Effector memory CD4-positive, alpha-beta T cell (primary cell): ENCODE measurements around the gene ATP13A4.

Experiments
- DNase-seq, 3 donors: peaks; one replicate each; pipeline ENCODE4 v3.0.0-alpha.2; 2020
- H3K27ac ChIP-seq: 2 replicates; pipeline ENCODE4 v1.7.0; 2013; ENCODE audit warnings: mild to moderate bottlenecking, low read length, moderate library complexity; ENCODE audit not compliant: insufficient read depth, poor library complexity, severe bottlenecking
- H3K27me3 ChIP-seq: replicated peaks from 2 replicates; pipeline ENCODE4 v1.7.0; 2013; ENCODE audit warnings: mild to moderate bottlenecking, low read length; ENCODE audit not compliant: insufficient read depth, control insufficient read depth, poor library complexity, severe bottlenecking
- H3K36me3 ChIP-seq: 2 replicates; pipeline ENCODE4 v1.7.0; 2013; ENCODE audit warnings: mild to moderate bottlenecking, low read length, moderate library complexity; ENCODE audit not compliant: control insufficient read depth, insufficient read depth
- H3K4me1 ChIP-seq: 2 replicates; pipeline ENCODE4 v1.7.0; 2013; ENCODE audit warnings: low read length, mild to moderate bottlenecking; ENCODE audit not compliant: control insufficient read depth, insufficient read depth, poor library complexity, severe bottlenecking
- H3K4me3 ChIP-seq: 2 replicates; pipeline ENCODE4 v1.7.0; 2013; ENCODE audit warnings: low read length, low read depth, mild to moderate bottlenecking; ENCODE audit not compliant: insufficient read depth, poor library complexity, severe bottlenecking
- H3K9me3 ChIP-seq: 2 replicates; pipeline ENCODE4 v1.7.0; 2013; ENCODE audit warnings: mild to moderate bottlenecking, low read length, moderate library complexity; ENCODE audit not compliant: control insufficient read depth
- total RNA-seq, 3 donors: gene quantifications; one replicate each; lab custom pipeline; 2026; lab: John Stamatoyannopoulos, UW

The ATP13A4 gene
- total RNA-seq: 1.0 to 5.0 (median 4.3) reads per million in 3 donors

DNA sequence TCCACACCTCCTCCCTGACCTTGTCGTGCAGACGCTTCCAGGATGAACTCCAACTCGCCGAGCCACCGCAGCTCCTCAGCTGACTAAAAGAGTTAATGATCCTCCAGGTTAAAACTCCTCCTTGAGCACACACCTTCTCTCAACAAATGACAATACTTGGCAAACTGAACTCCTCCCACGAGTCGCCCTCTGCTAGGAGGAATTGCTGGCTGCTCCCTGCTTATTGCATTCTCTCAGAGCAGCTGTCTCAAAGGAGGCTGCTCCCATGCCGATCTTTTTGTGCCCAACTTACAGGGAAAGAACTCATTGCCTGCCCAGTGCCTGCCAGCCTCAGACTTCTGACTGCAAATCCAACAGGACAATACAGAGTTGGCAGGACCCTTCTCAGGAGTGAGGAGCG lies at the start of gene ATP13A4:
ATP13A4 (minus strand) TSS at position 85 of the 400 bp plus-strand sequence. CDS start 96 bp downstream, outside the sequence.
- H3K27me3 ChIP-seq: no peaks in the 10 kb centered on the region
- no peaks in the 10 kb centered on the region for H3K4me1 ChIP-seq
- H3K9me3 ChIP-seq: no peaks in the 10 kb centered on the region
- H3K36me3 ChIP-seq: no peaks in the 10 kb centered on the region
- H3K27ac ChIP-seq: no peak within 1 kb of the TSS
- no peak within 1 kb of the TSS for H3K4me3 ChIP-seq
- DNase-seq: no peak

GRCh38 chr3:193599393-193599792 lies 44.7 kb upstream of the ATP13A4 start:
- Histone ChIP-seq H3K27me3 (no peaks in the 10 kb centered on the region), H3K4me3 (no peak overlapping the region), H3K4me1 (peaks cover 6% of the 10 kb centered on the region), H3K9me3 (no peaks in the 10 kb centered on the region), H3K27ac (no peak overlapping the region), H3K36me3 (peaks cover 10% of the 10 kb centered on the region)
- DNase-seq: no peak

GRCh38 chr3:193598202-193598601 lies 43.5 kb upstream of the ATP13A4 start:
- no peak overlapping the region for H3K27ac ChIP-seq
- H3K36me3 ChIP-seq: peaks cover 10% of the 10 kb centered on the region
- no peak overlapping the region for H3K4me3 ChIP-seq
- H3K4me1 ChIP-seq: peaks cover 12% of the 10 kb centered on the region
- H3K27me3 ChIP-seq: no peaks in the 10 kb centered on the region
- DNase-seq: no peak
- no peaks in the 10 kb centered on the region for H3K9me3 ChIP-seq

DNA sequence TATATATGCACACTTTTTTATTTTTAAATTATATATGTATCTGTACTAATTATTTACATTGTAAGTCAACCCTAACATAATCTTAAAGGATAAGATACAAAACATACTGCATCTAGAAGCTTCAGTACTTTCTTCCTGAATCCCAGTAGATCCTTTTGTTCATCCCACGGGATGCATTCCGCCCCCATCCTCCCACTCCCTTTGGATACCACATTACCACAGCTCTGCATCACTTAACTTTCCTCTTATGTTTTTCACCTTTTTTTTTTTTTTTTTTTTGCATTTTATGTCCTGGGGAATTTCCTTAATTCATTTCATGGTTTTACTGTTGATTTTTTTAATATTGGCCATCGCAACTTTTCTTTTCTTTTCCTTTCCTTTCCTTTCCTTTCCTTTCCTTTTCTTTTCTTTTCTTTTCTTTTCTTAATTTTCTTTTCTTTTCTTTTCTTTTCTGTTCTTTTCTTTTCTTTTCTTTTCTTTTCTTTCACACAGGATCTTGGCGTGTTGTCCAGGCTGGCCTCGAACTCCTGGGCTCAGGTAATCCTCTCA lies 41.3 kb upstream of the ATP13A4 start:
- Histone ChIP-seq H3K4me1 (peaks cover 20% of the 10 kb centered on the region), H3K27ac (no peak overlapping the region), H3K9me3 (no peaks in the 10 kb centered on the region), H3K36me3 (peaks cover 10% of the 10 kb centered on the region), H3K4me3 (no peak overlapping the region), H3K27me3 (no peaks in the 10 kb centered on the region)
- no peak for DNase-seq

- Histone ChIP-seq H3K9me3 (no peaks in the 10 kb centered on the region), H3K36me3 (peaks cover 10% of the 10 kb centered on the region), H3K27me3 (no peaks in the 10 kb centered on the region), H3K4me3 (no peak overlapping the region), H3K27ac (no peak overlapping the region), H3K4me1 (peaks cover 20% of the 10 kb centered on the region)
- DNase-seq: no peak
Observed at GRCh38 chr3:193594946-193595689, 40.4 kb upstream of the ATP13A4 start.

DNA sequence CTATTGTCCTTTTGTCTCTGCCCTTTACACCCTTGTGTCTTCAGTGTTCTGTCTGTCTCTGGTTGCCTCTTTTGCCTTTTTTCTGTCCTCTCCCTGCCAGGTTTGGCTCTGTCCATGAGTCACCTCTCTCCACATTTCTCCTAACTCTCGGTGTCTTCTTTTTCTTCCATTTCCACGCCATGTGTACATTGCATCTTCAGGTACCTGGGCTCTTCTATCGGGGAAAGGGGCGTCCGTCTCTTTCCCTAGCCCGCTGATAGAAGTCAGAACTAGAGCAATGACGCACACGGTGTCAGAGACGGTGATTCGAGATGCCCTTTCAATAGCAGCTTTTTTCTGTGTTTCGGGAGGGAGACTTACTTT lies 39.0 kb upstream of the ATP13A4 start:
- no peaks in the 10 kb centered on the region for H3K9me3 ChIP-seq
- peaks cover 4% of the 10 kb centered on the region for H3K36me3 ChIP-seq
- peak in 2 of 3 donors; percentile 5 to 7 for DNase-seq
- H3K4me3 ChIP-seq: peak overlapping the region; percentile 96
- no peaks in the 10 kb centered on the region for H3K27me3 ChIP-seq
- peak overlapping the region; percentile 71 for H3K27ac ChIP-seq
- peaks cover 16% of the 10 kb centered on the region for H3K4me1 ChIP-seq

DNA sequence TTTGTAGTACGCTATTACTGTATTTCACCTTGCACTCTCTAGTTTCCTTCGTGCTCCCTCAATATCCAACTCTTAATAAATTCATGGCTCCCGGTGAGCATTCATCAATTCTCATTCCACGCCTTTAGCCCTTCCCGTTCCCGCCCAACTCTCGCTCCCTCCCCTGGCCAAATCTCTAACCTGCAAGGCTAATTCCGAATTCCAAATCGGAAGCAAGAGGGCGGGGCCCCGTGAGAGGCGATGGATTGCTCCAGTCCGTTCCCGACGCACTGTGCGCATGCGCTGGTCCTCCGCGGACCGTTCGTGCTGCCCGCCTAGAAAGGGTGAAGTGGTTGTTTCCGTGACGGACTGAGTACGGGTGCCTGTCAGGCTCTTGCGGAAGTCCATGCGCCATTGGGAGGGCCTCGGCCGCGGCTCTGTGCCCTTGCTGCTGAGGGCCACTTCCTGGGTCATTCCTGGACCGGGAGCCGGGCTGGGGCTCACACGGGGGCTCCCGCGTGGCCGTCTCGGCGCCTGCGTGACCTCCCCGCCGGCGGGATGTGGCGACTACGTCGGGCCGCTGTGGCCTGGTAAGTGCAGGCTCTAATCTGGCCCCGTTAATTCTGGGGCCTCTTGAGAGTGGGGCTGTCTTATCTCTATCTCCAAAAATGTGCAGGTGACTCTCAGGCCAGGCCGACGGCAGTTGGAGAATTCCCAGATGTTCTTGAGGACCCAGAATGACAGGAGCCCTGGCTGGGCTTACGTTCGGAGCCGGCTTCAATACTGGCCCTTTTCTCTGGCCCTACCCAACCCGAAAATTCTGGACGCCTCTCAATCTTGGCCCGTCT lies 38.4 kb upstream of the ATP13A4 start, which contains the start of gene OPA1:
OPA1 (plus strand) TSS at position 368 of the 827 bp plus-strand sequence; CDS start at position 538, 170 bp downstream.
- Histone ChIP-seq H3K4me3 (peak within 1 kb of the TSS; percentile 96), H3K36me3 (no peaks in the 10 kb centered on the region), H3K9me3 (no peaks in the 10 kb centered on the region), H3K4me1 (peaks cover 16% of the 10 kb centered on the region), H3K27ac (peak within 1 kb of the TSS; percentile 71), H3K27me3 (no peaks in the 10 kb centered on the region)
- DNase-seq: peak; percentile 77 to 87 (median 82)

- Histone ChIP-seq H3K27me3 (no peaks in the 10 kb centered on the region), H3K4me3 (no peak overlapping the region), H3K27ac (no peak overlapping the region), H3K9me3 (no peaks in the 10 kb centered on the region), H3K4me1 (peaks cover 16% of the 10 kb centered on the region), H3K36me3 (no peaks in the 10 kb centered on the region)
- no peak for DNase-seq
Observed at GRCh38 chr3:193590088-193590856, 35.6 kb upstream of the ATP13A4 start.

- H3K36me3 ChIP-seq: no peaks in the 10 kb centered on the region
- peaks cover 16% of the 10 kb centered on the region for H3K4me1 ChIP-seq
- DNase-seq: no peak
- no peaks in the 10 kb centered on the region for H3K27me3 ChIP-seq
- no peak overlapping the region for H3K4me3 ChIP-seq
- no peak overlapping the region for H3K27ac ChIP-seq
- H3K9me3 ChIP-seq: no peaks in the 10 kb centered on the region
Observed at GRCh38 chr3:193589616-193590015, 34.9 kb upstream of the ATP13A4 start.
